HS-27A (cell line): Measurements from ENCODE around the gene LRRC42.
"Not testable (repeated sequence)": the region's sequence is repeated elsewhere in the genome, so short reads cannot be mapped to it uniquely, and the experiment has no call there.

Source experiments
- DNase-seq: peaks from one replicate; pipeline ENCODE4 v3.0.0-alpha.2; 2012; ENCODE audit warnings: low read depth, missing footprints

The LRRC42 gene

DNA sequence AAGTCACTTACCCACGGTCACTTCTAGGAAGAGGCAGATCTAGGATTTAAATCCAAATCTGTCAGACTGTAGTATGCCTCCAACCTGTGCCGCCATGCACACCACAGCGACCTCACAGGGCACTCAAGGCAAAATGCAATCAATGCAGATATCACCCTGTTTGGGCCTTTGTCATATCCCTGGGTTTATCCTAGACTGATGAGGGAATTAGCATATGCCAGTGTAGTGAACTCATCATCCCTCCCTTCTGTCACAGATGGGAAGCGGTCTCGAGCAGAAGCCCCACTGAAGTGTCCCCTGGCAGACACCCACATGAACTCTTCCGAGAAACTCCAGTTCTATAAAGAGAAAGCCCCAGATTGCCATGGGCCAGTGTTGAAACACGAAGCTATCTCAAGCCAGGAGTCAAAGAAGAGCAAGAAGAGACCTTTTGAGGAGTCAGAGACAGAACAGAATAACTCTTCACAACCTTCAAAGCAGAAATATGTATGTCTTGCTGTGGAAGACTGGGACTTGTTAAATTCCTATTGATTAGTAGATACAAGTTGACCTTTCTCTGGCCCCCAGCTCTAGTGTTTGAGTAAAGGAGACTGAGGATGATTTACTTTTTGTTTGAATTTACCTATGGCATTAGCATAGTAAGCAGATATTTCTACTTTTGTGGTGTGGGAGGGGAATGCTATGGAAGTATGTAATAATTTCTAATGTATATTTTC, 21.4 kb downstream of the LRRC42 start:
- DNase-seq: no peak

DNA sequence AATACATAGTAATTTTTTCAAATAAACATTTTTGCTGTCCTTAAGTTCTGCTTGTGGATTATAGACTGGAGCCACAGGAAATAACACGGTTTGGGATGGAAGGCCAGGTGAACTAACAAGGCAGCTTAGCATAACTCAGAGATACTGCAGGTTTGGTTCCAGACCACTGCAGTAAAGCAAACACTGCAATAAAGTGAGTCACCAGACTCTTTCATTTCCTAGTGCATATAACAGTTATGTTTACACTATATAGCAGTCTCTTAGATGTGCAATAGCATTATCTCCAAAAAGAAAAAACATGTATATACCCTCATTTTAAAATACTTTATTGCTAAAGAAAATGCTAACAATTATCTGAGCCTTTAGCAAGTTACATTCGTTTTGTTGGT, 22.0 kb downstream of the LRRC42 start:
- DNase-seq: no peak

DNA sequence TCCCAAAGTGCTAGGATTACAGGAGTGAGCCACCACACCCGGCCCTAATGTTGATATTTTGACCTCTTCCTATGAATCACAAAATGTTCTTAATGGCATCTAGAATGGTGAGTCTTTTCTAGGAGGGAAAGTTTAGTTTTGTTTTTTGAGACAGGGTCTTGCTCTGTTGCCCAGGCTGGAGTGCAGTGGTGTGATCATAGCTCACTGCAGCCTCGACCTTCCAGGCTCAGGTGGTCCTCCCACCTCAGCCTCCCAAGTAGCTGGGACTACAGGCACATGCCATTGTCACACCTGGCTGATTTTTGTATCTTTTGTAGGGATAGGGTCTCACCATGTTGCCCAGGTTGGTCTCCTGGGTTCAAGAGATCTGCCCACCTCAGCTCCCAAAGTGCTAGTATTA, 23.2 kb downstream of the LRRC42 start:
- DNase-seq: not testable (repeated sequence)

DNA sequence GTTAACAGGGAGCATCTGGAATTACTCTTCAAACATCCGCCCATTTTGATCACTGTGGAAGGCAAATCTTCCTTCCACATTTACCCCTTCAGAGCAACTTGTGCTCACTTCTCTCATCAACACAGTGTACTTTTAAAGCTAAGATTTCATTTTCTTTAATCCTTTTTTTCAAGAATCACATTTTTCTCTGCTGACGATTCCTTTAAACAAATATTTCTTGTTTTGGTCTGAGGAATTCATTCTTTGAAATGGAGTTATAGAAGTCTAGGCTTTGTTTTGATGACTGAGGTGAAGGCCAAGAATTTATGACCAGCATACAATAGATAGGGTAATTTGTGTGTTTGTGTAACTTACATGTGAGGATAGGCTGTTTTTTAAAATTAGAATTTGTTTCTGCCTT, 25.6 kb downstream of the LRRC42 start:
- no peak for DNase-seq

DNA sequence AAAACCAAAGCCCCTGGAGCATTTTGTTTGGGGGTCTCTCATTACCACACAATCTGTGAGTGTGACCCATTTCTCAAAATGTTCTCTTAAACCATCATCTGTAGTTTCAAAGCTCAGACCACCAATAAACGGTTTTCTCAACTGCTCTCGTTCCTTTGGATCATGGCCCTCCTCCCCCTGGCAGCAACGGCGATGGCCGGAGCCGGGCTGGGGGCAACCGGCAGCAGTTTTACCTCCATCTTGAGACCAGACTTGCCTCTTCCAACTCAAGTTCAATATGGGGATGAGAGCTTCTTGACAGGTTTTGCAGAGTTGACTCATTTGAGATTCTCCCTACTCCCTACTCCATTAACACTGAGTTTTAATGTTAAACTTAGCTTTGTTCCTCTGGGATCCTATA, 29.7 kb downstream of the LRRC42 start:
- no peak for DNase-seq

DNA sequence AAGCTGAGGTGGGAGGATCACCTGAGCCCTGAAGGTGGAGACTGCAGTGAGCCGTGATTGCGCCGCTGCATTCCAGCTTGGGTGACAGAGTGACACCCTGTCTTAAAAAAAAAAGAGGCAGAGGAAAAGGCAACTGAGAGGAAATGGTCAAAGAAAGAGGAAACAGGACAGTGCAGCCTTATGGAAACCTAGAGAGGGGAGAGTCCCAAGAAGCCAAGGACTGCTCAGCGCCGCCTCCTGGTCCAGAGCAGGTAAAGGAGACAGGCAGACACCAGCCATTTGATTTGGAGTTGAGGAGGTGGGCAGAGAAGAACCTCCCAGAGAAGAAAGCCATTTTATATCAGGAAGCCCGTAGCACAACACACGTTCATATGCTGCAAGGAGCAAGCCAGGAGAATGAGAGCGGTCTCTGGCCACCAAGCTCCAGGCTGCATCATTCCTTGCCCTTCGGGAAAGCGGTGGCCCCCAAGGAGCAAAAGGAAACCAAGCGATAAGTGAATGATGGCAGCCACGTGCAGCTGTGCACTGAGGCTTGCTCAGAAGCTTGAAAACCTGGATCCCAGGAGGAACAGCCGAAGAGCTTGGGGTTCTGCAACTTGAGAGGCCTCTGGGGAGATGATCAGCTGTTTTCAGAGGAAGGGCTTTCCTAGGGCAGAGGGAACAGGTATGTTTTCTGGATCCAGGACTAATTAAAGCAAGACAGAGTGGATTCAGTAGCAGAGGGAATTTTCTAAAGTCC, 33.7 kb downstream of the LRRC42 start:
- no peak for DNase-seq

DNA sequence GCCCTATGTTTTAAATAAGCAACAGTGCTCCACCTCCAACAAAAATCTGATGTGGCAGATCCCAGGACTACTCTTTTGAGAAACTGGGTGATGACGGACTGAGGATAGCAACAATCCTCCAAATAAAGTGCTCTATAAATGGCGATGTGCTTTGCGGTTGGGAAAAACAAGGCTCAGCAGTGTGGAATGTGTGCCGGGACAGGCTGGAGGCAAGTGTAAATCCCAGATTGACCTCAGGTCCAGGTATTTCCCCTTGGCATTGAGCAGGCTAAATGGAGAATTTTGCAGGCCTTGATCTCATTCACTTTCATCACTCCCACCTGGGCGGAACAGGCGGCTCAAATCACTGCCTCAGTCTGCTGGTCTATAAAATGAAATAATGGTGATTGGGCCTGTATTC, 35.1 kb downstream of the LRRC42 start:
- no peak for DNase-seq

DNA sequence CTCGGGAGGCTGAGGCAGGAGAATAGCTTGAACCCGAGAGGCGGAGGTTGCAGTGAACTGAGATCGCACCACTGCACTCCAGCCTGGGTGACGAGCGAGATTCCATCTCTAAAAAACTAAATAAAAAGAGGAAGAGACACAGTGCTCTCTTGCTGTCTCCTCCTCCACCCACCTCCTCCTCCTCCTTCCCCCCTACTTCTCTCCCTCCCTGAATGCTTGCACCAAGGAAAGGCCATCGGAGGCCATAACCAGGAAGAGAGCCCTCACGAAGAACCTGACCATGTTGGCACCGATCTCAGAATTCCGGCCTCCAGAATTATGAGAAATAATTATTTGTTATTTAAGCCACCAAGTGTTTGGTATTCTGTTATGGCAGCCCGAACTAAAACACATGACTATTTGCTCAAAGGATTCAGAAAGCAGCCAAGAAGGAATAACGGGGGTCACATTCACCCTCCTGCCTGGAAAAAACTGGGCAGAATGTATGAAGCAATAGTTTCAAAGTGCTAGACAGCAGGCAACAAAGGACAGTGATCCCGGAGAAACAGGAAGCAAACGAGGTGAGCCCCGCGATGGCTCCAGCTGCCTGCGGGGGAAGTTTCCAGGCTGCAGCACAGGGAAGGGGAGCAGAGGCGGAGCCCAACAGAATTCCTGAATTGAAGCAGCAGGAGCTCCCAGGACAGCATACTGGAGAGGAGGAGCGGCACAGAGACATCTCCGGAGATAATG, 36.0 kb downstream of the LRRC42 start:
- no peak for DNase-seq

DNA sequence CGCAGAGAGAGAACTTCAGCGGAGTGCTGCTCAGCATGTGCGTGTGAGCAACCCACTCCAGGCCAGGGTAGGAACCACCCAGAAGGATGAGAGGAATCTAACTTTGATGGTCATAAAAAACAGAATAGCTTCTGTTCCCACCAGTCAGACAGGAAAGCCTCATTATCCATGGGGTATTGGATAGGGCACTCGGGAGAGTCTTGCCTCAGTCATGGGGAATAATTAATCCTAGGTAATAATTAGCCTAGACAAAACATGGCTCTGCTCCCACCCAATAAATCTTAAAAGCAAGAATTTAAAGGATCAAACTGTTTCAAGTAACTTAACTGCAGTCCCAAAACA, 36.6 kb downstream of the LRRC42 start:
- no peak for DNase-seq

DNA sequence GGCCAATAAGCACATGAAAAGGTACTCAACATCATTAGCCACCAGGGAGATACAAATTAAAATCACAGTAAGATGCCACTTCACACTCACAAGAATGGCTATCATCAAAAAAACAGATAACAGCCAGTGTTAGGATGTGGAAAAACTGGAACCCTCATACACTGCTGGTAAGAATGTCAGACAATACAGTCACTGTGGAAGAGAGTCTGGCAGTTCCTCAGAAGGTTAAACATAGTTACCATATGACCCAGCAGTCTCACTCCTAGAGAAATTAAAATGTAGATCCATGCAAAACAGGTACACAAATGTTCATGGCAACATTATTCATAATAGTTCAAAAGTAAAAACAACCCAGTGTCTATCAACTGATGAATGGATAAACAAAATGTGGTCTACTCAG, 38.6 kb downstream of the LRRC42 start:
- no peak for DNase-seq

DNA sequence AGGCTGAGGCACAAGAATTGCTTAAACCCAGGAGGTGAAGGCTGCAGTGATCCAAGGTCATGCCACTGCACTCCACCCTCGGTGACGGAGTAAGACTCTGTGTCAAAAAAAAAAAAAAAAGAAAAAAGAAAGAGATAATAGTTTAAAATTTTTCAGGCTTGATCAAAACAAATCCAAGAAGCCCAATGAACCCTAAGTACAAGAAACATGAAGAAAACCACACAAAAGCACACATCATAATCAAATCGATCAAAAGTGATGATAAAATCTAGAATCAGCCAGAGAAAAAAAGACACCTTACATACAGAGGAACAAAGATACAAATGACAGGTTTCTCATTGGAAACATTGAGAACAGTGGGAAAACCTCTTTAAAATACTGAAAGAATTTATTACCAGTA, 40.3 kb downstream of the LRRC42 start:
- DNase-seq: no peak

DNA sequence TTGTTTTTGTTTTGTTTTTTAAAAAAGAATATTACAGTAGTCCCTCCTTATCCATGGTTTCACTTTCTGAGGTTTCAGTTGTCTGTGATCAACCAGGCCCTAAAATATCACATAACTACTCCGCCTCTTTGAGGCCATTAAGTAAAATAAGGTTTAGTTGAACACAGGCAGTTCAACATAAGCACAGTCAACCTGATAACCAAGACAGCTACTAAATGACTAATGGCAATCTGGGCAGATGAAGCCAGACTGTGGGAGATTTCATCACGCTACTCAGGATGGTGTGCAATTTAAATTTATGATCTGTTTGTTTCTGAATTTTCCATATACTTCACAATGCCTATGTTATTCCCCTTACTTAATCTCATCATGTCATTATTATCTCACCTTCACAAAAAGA, 41.7 kb downstream of the LRRC42 start:
- DNase-seq: no peak

DNA sequence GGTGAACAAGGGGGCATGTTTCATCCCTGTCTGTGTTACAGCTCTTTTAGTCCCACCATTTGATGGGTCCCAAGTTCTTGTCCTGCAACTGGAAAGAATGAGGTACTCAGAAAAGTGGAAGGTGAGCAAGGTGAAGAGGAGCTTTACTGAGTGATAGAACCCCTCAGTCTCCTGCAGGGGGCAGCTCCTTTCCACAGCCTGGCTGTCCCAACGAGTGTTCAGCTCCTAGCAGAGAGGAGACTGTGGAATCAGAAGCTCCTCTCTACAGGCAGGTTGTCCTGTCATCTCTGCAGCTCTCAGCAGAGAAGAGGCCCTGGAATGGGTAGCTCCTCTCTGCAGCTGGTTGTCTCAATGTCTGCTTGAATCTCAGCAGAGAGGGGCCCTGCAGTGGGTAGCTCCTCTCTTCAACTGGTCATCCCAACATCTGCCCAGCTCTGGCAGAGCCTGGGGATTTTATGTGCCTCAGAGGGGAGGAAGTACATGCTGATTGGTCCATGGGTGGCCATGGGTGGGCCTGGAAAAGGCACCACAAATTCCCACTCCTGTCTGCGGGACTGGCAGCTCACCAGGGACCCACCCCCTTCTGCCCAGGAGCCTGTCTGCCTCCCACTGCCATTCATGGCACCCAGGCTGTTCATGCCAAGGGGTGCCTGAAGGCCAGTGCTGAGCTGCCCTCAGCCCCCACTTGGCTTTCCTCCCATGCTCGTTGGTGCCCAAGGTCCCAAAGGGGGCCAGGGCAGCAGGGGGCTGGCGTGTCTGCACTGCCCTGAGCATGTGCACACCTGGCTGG, 46.1 kb downstream of the LRRC42 start:
- DNase-seq: no peak

DNA sequence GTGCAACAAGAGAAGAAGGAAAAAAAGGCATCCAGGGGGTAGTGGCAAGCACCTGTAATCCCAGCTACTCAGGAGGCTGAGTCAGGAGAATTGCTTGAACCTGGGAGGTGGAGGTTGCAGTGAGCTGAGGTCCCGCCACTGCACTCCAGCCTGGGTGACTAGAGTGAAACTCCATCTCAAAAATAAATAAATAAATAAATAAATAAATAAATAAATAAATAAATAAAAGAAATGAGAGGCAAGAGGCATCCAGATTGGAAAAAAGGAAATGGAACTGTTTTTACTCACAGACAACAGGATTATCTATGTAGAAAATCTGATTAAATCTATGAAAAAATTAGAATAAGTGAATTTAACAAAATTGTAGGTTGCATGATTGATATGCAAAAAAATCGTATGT, 48.4 kb downstream of the LRRC42 start:
- DNase-seq: not testable (repeated sequence)

DNA sequence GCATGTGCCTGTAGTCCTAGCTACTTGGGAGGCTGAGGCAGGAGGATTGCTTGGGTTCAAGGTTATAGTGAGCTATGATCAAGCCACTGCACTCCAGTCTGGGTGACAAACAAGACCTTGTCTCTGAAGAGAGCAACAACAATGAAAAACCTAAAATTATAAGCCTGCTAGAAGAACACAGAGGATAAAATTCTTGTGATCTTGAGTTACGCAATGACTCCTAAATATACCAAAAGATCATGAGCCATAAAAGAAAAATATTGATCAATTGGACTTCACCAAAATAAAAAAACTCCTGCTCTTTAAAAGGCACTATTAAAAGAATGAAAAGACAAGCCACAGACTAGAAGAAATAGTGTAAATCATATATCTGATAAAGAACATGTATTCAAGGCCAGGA, 49.5 kb downstream of the LRRC42 start:
- DNase-seq: no peak

DNA sequence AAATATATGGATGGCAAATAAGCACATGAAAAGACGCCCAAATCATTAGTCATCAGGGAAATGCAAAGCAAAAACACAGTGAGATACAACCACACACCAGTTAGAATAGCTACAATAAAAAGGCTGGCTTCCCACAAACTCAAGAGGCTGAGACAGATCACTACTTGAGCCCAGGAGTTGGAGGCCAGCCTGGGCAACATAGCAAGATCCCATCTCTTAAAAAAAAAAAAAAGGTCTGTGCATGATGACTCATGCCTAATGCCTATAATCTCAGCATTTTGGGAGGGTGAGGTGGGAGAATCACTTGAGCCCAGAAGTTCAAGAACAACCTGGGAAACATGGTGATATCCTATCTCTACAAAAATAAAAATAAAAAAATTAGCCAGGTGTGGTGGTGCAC, 52.1 kb downstream of the LRRC42 start:
- no peak for DNase-seq

DNA sequence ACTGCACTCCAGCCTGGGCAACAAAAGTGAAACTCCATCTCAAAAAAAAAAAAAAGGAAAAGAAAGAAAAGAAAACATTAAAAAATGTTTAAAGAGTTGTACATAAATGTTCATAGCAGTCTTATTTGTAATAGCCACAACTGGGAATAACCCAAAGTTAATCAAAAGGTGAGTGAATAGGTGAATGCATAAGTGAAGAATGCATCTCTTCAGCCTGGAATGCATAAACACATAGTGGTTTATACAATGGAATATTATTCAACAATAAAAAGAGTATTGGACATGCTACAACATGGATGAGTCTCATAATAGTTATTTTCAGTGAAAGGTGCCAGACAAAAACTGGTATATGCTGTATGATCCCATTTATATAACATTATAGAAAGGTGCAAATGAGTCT, 53.8 kb downstream of the LRRC42 start:
- DNase-seq: no peak

DNA sequence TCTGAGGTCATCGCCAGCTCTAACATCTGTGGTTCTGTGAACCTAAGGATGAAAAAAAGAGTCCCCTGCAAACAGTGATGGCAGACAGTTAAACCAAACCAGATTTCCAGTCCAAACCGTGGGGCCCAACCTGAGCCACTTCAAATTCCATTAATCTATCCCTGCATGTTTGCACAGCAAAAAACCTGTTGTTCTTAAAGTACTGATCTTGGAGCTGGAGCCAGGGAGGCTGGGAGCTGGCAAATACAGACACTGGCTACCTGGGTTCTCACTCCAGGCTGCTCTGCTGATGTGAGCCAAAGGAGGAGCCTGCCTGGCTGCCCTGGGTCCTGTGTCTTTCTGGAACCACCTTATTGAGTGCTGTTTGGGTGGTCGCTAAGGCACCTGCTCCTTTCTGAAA, 55.4 kb downstream of the LRRC42 start:
- no peak for DNase-seq

DNA sequence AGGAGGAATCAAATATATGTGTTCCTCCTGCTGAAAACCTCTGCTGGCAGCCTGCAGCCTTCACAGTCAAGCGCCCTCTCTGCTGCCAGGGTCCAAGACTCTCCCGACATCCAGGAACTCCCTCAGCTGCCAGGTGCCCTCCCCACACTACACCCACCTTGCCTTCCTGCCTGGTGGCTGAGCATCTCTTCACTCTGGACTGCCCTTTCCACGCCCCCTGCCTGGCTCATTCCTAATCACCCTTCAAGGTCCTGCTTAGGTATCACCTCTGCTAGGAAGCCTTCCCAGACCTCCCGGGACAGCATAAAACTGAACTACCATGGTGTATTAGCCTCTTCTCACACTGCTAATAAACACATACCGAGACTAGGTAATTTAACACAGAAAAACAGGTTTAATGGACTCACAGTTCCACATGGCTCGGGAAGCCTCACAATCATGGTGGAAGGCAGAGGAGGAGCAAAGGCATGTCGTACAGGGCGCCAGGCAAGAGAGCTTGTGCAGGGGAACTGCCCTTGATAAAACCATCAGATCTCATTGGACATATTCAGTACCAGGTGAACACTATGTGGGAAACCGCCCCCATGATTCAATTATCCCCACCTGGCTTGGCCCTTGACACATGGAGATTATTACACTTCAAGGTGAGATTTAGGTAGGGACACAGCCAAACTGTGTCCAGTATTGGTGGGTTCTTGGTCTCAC, 56.5 kb downstream of the LRRC42 start:
- no peak for DNase-seq

DNA sequence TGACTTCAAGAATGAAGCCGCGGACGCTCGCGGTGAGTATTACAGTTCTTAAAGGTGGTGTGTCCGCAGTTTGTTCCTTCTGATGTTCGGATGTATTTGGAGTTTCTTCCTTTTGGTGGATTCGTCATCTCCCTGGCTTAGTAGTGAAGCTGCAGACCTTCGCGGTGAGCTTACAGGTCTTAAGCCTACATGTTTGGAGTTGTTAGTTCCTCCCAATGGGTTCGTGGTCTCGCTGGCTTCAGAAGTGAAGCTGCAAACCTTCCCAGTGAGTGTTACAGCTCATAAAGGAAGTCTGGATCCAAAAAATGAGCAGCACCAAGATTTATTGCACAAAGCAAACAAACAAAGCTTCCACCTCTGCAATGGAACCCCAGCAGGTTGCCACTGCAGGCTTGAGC, 57.1 kb downstream of the LRRC42 start:
- no peak for DNase-seq

DNA sequence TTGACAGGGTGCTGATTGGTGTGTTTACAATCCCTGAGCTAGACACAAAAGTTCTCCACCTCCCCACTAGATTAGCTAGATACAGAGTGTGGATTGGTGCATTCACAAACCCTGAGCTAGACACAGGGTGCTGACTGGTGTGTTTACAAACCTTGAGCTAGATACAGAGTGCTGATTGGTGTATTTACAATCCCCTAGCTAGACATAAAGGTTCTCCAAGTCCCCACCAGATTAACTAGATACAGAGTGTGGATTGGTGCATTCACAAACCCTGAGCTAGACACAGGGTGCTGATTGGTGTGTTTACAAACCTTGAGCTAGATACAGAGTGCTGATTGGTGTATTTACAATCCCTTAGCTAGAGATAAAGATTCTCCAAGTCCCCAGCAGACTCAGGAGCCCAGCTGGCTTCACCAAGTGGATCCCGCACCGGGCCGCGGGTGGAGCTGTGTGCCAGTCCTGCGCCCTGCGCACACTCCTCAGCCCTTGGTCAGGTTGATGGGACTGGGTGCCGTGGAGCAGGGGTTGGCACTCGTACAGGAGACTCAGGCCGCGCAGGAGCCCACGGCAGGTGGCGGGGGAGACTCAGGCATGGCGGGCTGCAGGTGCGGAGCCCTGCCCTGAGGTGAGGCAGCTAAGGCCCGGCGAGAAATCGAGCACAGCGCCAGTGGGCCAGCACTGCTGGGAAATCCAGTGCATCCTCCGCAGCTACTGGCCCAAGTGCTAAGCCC, 57.8 kb downstream of the LRRC42 start:
- DNase-seq: not testable (repeated sequence)
